WTC11 (cell line): ENCODE measurements around the gene BBS4. TPM values are rescaled to one million over a fixed set of nuclear protein-coding genes. Genes with fewer than 3 reads are reported as not detected.
"Not testable (repeated sequence)": the region's sequence is repeated elsewhere in the genome, so short reads cannot be mapped to it uniquely, and the experiment has no call there.

Source experiments
- ATAC-seq: fragments of 200-7000 bp; cut with Tn5 transposase; 2 replicates; pipeline ENCODE4 v1.10.0; 2021; ENCODE audit warnings: mild to moderate bottlenecking, moderate library complexity
- CTCF ChIA-PET: fragments of 300-600 bp; sonication (Branson Sonifier 250); formaldehyde crosslinking; loops from one replicate; lab custom pipeline; 2021; ENCODE audit warnings: antibody characterized with exemption; lab: Charles Lee
- POLR2A ChIA-PET: fragments of 350-600 bp; sonication (Branson Sonifier 250); formaldehyde crosslinking; loops from one replicate; lab custom pipeline; 2021; ENCODE audit warnings: antibody characterized with exemption; lab: Charles Lee
- DNase-seq: peaks from one replicate; pipeline ENCODE4 v3.0.0; 2021; ENCODE audit warnings: low spot score
- H3K27ac Mint-ChIP-seq: 2 replicates; pipeline ENCODE4 v1.8.0; 2021; ENCODE audit warnings: mixed read lengths
- H3K27me3 Mint-ChIP-seq: 2 replicates; pipeline ENCODE4 v1.8.0; 2021; ENCODE audit warnings: low read depth, mild to moderate bottlenecking, moderate library complexity, mixed read lengths
- H3K36me3 Mint-ChIP-seq: 2 replicates; pipeline ENCODE4 v1.8.0; 2021; ENCODE audit warnings: mixed read lengths
- H3K4me1 Mint-ChIP-seq: 2 replicates; pipeline ENCODE4 v1.8.0; 2022; ENCODE audit warnings: mixed read lengths
- H3K4me3 Mint-ChIP-seq: 2 replicates; pipeline ENCODE4 v1.8.0; 2021; ENCODE audit warnings: mild to moderate bottlenecking, moderate library complexity, mixed read lengths
- H3K9me3 Mint-ChIP-seq: 2 replicates; pipeline ENCODE4 v1.8.0; 2021; ENCODE audit warnings: mixed read lengths
- CBFB ChIP-seq: sonication (generic); formaldehyde crosslinking; IDR thresholded peaks from 2 replicates; pipeline ENCODE4 v1.8.1; 2022; ENCODE audit warnings: mild to moderate bottlenecking, low read depth, missing genetic modification reagents
- CREB1 ChIP-seq: sonication (generic); formaldehyde crosslinking; IDR thresholded peaks from 2 replicates; pipeline ENCODE4 v1.8.0; 2023; ENCODE audit warnings: mild to moderate bottlenecking, missing genetic modification reagents
- CREM ChIP-seq: sonication (generic); formaldehyde crosslinking; IDR thresholded peaks from 2 replicates; pipeline ENCODE4 v1.8.1; 2022; ENCODE audit warnings: mild to moderate bottlenecking, missing genetic modification reagents, moderate library complexity
- ELF4 ChIP-seq: sonication (generic); formaldehyde crosslinking; IDR thresholded peaks from 2 replicates; pipeline ENCODE4 v1.8.1; 2022; ENCODE audit warnings: low read depth, mild to moderate bottlenecking, moderate library complexity, missing genetic modification reagents
- GRHL2 ChIP-seq: fragments of 250-450 bp; sonication (Bioruptor Pico); IDR thresholded peaks from 2 replicates; pipeline ENCODE4 v1.8.0; 2022; ENCODE audit warnings: mild to moderate bottlenecking, moderate library complexity; ENCODE audit not compliant: insufficient replicate concordance, severe bottlenecking
- JUN ChIP-seq: sonication (generic); formaldehyde crosslinking; IDR thresholded peaks from 2 replicates; pipeline ENCODE4 v1.8.0; 2023; ENCODE audit warnings: mild to moderate bottlenecking, missing genetic modification reagents
- RELA ChIP-seq: sonication (generic); formaldehyde crosslinking; IDR thresholded peaks from 2 replicates; pipeline ENCODE4 v1.8.1; 2022; ENCODE audit warnings: missing genetic modification reagents, mild to moderate bottlenecking, borderline replicate concordance
- SMAD3 ChIP-seq: sonication (generic); formaldehyde crosslinking; IDR thresholded peaks from 2 replicates; pipeline ENCODE4 v1.8.0; 2022; ENCODE audit warnings: missing genetic modification reagents, mild to moderate bottlenecking, borderline replicate concordance
- SMAD4 ChIP-seq: sonication (generic); formaldehyde crosslinking; IDR thresholded peaks from 2 replicates; pipeline ENCODE4 v1.8.0; 2022; ENCODE audit warnings: mild to moderate bottlenecking, missing genetic modification reagents
- ZNF121 ChIP-seq: sonication (generic); formaldehyde crosslinking; IDR thresholded peaks from 2 replicates; pipeline ENCODE4 v1.8.0; 2023; ENCODE audit warnings: missing genetic modification reagents
- ZNF263 ChIP-seq: sonication (generic); formaldehyde crosslinking; IDR thresholded peaks from 2 replicates; pipeline ENCODE4 v1.8.1; 2022; ENCODE audit warnings: low read depth, mild to moderate bottlenecking, moderate library complexity, missing genetic modification reagents
- ZNF396 ChIP-seq: fragments of 250-450 bp; sonication (Bioruptor Pico); IDR thresholded peaks from 2 replicates; pipeline ENCODE4 v1.8.0; 2021; ENCODE audit warnings: mild to moderate bottlenecking, moderate library complexity, borderline replicate concordance
- ZNF416 ChIP-seq: fragments of 250-450 bp; sonication (Bioruptor Pico); IDR thresholded peaks from 2 replicates; pipeline ENCODE4 v1.9.0; 2021; ENCODE audit warnings: mild to moderate bottlenecking, inconsistent platforms
- ZNF671 ChIP-seq: fragments of 250-450 bp; sonication (Bioruptor Pico); IDR thresholded peaks from 2 replicates; pipeline ENCODE4 v1.8.0; 2021; ENCODE audit warnings: mild to moderate bottlenecking
- total RNA-seq: library from RNA; stranded (reverse); gene quantifications from 3 replicates; pipeline ENCODE4 v1.2.3, GENCODE V29; 2021
- TF ChIP-seq, protein P1 (sequence below): sonication (generic); formaldehyde crosslinking; IDR thresholded peaks from 2 replicates; pipeline ENCODE4 v1.8.1; 2022; ENCODE audit warnings: missing genetic modification reagents, borderline replicate concordance
- TF ChIP-seq, protein P2 (sequence below): sonication (generic); formaldehyde crosslinking; IDR thresholded peaks from 2 replicates; pipeline ENCODE4 v1.8.0; 2022; ENCODE audit warnings: mild to moderate bottlenecking, missing genetic modification reagents
- TF ChIP-seq, protein P3 (sequence below): sonication (generic); formaldehyde crosslinking; IDR thresholded peaks from 2 replicates; pipeline ENCODE4 v1.8.1; 2022; ENCODE audit warnings: low read depth, mild to moderate bottlenecking, moderate library complexity, missing genetic modification reagents, borderline replicate concordance
- TF ChIP-seq, protein P4 (sequence below): sonication (generic); formaldehyde crosslinking; conservative IDR thresholded peaks from 2 replicates; pipeline ENCODE4 v1.8.1; 2022; ENCODE audit warnings: mild to moderate bottlenecking, missing genetic modification reagents

BBS4 gene
- total RNA-seq, 1 experiment from 2014 or later = 35.6 TPM

DNA sequence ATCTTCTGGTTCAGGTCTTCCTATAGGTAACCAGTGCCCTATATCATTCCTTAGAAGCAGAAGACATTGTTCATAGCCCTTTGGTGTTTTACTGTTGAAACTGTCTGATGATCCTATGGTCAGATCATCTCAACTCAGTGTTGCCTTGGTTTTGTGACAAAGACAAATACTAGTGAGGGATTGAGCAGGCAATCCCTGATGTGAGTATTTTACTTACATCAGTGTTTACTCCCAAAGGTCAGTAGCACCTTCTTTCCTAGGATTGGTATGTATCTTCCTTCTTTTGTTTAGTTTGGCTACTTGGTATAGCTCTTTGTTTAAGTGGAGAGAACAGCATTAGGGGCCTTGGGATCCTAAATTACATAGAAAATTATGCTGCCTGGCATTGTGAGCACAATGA is 41.1 kb downstream of the BBS4 start:
- Mint-ChIP-seq H3K27me3 (no peaks in the 10 kb centered on the region), H3K4me1 (peaks cover 10% of the 10 kb centered on the region), H3K9me3 (no peaks in the 10 kb centered on the region), H3K36me3 (peaks cover 26% of the 10 kb centered on the region), H3K27ac (no peak overlapping the region), H3K4me3 (no peak overlapping the region)
- ChIA-PET CTCF (interaction anchor here (1.1 kb wide), 1 partner anchor 546 kb away, joined by 3 read pairs; no protein-coding TSS in a partner anchor), POLR2A (no interaction called here)
- ATAC-seq (no peak), DNase-seq (no peak)
- TF ChIP-seq CREB1 (CRISPR knock-in tag) (no peak), GRHL2 (CRISPR knock-in tag) (no peak), SMAD3 (CRISPR knock-in tag) (no peak), ELF4 (CRISPR knock-in tag) (no peak), CREM (no peak), JUN (CRISPR knock-in tag) (no peak)
- TF ChIP-seq, protein P1, sequence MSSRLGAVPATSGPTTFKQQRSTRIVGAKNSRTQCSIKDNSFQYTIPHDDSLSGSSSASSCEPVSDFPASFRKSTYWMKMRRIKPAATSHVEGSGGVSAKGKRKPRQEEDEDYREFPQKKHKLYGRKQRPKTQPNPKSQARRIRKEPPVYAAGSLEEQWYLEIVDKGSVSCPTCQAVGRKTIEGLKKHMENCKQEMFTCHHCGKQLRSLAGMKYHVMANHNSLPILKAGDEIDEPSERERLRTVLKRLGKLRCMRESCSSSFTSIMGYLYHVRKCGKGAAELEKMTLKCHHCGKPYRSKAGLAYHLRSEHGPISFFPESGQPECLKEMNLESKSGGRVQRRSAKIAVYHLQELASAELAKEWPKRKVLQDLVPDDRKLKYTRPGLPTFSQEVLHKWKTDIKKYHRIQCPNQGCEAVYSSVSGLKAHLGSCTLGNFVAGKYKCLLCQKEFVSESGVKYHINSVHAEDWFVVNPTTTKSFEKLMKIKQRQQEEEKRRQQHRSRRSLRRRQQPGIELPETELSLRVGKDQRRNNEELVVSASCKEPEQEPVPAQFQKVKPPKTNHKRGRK (CRISPR knock-in tag) = no peak
- TF ChIP-seq, protein P2, sequence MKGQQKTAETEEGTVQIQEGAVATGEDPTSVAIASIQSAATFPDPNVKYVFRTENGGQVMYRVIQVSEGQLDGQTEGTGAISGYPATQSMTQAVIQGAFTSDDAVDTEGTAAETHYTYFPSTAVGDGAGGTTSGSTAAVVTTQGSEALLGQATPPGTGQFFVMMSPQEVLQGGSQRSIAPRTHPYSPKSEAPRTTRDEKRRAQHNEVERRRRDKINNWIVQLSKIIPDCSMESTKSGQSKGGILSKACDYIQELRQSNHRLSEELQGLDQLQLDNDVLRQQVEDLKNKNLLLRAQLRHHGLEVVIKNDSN (CRISPR knock-in tag) = no peak

DNA sequence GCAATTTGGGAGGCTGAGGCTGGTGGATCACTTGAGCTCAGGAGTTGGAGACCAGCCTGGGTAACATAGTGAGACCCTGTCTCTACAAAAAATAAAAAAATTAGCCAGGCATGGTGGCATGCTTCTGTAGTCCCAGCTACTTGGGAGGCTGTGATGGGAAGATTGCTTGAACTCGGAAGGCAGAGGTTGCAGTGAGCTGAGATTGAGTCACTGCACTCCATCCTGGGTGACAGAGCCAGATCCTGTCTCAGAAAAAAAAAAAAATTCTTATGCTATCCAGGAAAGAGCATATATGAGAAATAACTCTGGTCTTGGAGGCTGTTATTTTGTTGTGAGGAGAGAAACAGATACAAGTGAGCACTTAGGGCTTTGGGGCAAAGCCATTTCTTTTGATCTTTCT is 42.2 kb downstream of the BBS4 start:
- DNase-seq, H3K27ac Mint-ChIP-seq, POLR2A ChIA-PET, H3K4me1 Mint-ChIP-seq, H3K9me3 Mint-ChIP-seq, H3K4me3 Mint-ChIP-seq, ATAC-seq, H3K27me3 Mint-ChIP-seq: not testable (repeated sequence)
- peaks cover 33% of the 10 kb centered on the region for H3K36me3 Mint-ChIP-seq
- CTCF ChIA-PET = interaction anchor here (1.0 to 1.3 kb wide), 2 partner anchors 57 to 537 kb away, joined by 3 read pairs; no protein-coding TSS in a partner anchor

DNA sequence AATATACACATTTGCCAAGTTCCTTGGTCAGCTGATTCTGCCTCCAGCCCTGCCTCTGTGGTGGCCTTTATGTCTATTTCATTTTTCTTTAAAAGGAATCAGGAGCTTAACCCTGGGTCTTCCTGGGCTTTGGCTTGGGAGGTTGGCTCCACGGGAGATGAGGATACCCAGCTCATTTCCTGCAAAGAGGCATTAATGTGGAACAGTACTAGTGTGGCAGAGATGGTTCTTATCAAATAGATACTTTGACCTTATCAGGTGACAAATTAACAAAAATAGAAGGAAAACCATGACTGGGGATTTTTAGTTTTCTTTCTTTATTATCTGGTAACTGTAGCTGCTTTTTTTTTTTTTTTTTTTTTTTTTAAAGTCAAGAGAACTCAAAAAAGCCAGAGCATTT is 42.8 kb downstream of the BBS4 start:
- ATAC-seq = no peak
- no peak for DNase-seq
- 0 out of 2 replicates have a peak, but pooled peaks cover 4% of the 10 kb centered on the region for H3K4me1 Mint-ChIP-seq
- ChIA-PET CTCF (interaction anchor here (0.6 to 1.3 kb wide), 4 partner anchors 8 to 715 kb away, joined by 3 to 4 read pairs (median 4); no protein-coding TSS in a partner anchor), POLR2A (interaction anchor here (0.7 kb wide), 2 partner anchors 11 to 167 kb away, joined by 4 to 5 read pairs; no protein-coding TSS in a partner anchor)
- H3K27ac Mint-ChIP-seq = 0 out of 2 replicates have a peak overlapping the region, but pooled peaks have one; percentile 39
- peaks cover 36% of the 10 kb centered on the region for H3K36me3 Mint-ChIP-seq
- H3K9me3 Mint-ChIP-seq = no peaks in the 10 kb centered on the region
- no peaks in the 10 kb centered on the region for H3K27me3 Mint-ChIP-seq
- TF ChIP-seq, protein P3, sequence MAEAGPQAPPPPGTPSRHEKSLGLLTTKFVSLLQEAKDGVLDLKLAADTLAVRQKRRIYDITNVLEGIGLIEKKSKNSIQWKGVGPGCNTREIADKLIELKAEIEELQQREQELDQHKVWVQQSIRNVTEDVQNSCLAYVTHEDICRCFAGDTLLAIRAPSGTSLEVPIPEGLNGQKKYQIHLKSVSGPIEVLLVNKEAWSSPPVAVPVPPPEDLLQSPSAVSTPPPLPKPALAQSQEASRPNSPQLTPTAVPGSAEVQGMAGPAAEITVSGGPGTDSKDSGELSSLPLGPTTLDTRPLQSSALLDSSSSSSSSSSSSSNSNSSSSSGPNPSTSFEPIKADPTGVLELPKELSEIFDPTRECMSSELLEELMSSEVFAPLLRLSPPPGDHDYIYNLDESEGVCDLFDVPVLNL (CRISPR knock-in tag) = no peak
- no peak for TF ChIP-seq RELA
- TF ChIP-seq, all 79 proteins: peak for 0
- no peak overlapping the region for H3K4me3 Mint-ChIP-seq

DNA sequence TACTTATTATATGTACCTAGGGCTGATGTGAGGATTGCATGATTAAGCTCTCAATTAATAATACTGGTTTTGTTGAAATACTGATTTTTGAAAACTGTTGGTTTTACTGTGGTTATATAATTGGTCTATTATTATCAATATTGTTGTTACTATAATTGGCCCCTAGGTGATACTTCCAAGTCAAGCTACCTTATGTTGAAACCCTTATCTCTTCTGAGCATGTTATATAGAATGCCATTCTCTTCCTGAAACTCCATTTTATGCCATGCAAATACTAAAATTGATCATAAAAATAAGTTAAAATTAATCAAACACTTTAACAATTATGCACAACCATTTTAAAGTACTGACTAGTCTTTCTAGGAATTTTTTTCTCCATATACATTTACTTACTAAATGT is 46.1 kb downstream of the BBS4 start:
- H3K36me3 Mint-ChIP-seq = peaks cover 45% of the 10 kb centered on the region
- ChIA-PET POLR2A (no interaction called here), CTCF (interaction anchor here (1.0 to 2.5 kb wide), 4 partner anchors 10 to 542 kb away, joined by 3 to 17 read pairs (median 4); no protein-coding TSS in a partner anchor)
- H3K9me3 Mint-ChIP-seq = no peaks in the 10 kb centered on the region
- no peak overlapping the region for H3K27ac Mint-ChIP-seq
- H3K4me1 Mint-ChIP-seq = 0 out of 2 replicates have a peak, but pooled peaks cover 4% of the 10 kb centered on the region
- DNase-seq = no peak
- TF ChIP-seq ZNF396 = no peak
- TF ChIP-seq ZNF263 (CRISPR knock-in tag) = no peak
- no peak for TF ChIP-seq CBFB
- TF ChIP-seq, protein P4, sequence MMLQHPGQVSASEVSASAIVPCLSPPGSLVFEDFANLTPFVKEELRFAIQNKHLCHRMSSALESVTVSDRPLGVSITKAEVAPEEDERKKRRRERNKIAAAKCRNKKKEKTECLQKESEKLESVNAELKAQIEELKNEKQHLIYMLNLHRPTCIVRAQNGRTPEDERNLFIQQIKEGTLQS (CRISPR knock-in tag) = no peak
- TF ChIP-seq ZNF121 = no peak
- TF ChIP-seq SMAD4 = no peak
- TF ChIP-seq ZNF416 (CRISPR knock-in tag) = no peak
- no peak for TF ChIP-seq ZNF671 (CRISPR knock-in tag)
- TF ChIP-seq, all 79 proteins: peak for 0
- H3K4me3 Mint-ChIP-seq = no peak overlapping the region
- ATAC-seq = no peak
- H3K27me3 Mint-ChIP-seq = no peaks in the 10 kb centered on the region
